Muscle of arm (tissue), 12 donors: ENCODE data around the gene ARL10. TPM values are rescaled to one million over a fixed set of nuclear protein-coding genes. Genes with fewer than 3 reads are reported as not detected.
A peak's percentile ranks its signal among the peaks of the same experiment; 100 is the strongest.
"Not testable (repeated sequence)": the region's sequence is repeated elsewhere in the genome, so short reads cannot be mapped to it uniquely, and the experiment has no call there.

Experiments
- DNase-seq: peaks from one replicate; pipeline ENCODE4 v3.0.0-alpha.2; 2013
- polyA plus RNA-seq, 12 donors: library from polyadenylated mRNA; unstranded; fragments of 120-200 nt; gene quantifications; one replicate each; pipeline ENCODE4 v1.2.1, GENCODE V29; 2013; ENCODE audit not compliant: insufficient read length in 12 of 12

The ARL10 gene
- polyA plus RNA-seq, 12 donors: 4.9 to 37.8 (median 10.9) TPM

DNA sequence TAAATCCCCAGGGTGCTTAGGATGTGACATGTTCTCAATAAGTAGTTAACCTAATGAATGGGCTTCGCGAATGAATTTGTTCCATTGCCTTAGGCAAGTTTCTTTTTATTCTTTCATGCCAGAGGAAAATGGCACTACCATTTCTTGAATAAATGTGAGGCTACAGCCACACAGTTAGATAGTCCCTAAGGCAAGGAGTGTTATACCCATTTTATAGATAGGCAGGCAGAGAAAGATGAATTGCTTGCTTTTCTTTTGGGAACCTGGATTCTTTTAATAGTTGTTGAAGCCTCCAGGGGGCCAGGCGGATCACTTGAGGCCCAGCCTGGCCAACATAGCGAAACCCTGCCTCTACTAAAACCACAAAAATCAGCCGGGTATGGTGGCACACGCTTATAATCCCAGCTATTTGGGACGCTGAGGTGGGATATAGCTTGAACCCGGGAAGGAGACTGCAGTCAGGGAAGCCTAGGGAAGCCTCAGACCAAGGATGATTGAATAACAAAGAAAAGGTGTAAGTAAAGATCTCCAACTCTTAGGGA is 22.2 kb downstream of the ARL10 start:
- no peak for DNase-seq

DNA sequence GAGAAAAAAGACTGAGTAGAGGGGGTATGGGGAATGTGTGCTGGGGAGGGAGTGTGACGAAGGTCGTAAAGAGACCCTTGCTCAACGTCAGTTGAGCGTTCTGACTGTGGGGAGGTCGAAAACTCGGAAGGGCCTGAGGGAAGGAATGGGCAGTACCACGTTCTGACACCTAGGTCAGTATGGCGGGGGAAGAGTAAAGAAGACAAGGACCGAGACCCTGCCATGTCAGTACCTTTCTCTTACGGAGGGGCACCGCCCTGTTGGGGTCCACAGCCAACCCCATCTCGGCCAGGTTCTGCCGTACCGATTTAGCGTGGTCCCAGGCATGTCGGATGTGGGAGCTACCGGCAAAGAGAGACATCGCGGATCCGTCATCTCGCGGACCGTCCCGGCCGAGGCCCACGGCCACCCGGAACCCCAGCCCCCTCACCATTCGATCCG is 22.7 kb downstream of the ARL10 start:
- DNase-seq: no peak

DNA sequence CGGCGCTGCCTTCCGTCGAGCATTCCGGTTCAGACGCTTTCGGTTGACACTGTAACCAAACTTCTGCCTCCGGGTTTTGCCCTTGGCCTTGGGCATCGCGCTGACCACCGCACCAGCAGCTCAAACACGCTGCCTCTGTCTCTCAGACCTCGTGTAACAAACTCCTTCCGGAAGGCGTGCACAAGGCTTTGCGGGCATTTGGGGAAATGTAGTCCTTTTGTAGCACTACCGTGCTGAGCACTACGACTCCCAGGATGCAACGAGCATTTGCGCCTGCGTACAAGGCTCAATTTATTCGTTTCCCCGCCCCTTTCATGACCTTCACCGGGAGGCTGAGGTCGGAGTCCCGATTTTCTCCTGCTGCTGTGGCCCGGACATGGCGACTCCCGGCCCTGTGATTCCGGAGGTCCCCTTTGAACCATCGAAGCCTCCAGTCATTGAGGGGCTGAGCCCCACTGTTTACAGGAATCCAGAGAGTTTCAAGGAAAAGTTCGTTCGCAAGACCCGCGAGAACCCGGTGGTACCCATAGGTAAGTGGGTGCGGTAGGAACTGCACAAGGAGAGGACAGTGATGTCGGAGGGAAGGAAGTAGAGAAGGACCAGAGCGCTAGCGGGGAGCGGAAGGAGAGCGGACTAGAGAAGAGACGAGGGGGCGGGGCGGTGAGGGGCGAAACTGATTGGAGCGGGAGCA is 23.3 kb downstream of the ARL10 start, which contains the start of the genes HIGD2A and NOP16:
Gene HIGD2A, plus strand, starts transcription at position 308 of the 691 bp plus-strand sequence. Its CDS starts 69 bp downstream, at position 377.
Gene NOP16, minus strand, starts transcription at position 155 of the 691 bp plus-strand sequence. Its CDS starts 59 bp downstream, at position 96.
- peak; percentile 99 for DNase-seq

DNA sequence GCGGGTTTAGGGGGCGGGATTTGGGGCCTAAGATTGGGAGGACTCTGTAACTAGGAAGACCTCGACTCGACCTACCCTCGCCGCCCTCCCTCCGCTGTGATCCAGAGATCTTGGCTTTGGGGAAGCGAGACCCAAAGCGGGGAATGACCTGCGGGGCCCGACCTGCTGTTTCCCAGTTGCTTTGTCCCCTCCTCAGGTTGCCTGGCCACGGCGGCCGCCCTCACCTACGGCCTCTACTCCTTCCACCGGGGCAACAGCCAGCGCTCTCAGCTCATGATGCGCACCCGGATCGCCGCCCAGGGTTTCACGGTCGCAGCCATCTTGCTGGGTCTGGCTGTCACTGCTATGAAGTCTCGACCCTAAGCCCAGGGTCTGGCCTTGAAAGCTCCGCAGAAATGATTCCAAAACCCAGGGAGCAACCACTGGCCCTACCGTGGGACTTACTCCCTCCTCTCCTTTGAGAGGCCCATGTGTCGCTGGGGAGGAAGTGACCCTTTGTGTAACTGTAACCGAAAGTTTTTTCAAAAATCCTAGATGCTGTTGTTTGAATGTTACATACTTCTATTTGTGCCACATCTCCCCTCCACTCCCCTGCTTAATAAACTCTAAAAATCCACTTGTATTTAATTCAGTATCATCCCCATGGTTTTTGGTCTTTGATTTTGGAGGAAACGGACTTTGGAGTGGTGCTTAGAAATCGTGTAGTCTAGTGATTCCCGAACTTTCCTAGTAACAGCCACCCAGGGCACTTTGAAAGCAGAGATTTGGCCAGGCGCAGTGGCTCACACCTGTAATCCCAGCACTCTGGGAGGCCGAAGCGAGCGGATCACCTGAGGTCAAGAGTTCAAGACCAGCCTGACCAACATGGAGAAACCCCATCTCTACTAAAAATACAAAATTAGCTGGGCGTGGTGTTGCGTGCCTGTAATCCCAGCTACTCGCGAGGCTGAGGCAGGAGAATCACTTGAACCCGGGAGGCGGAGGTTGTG is 24.1 kb downstream of the ARL10 start:
- no peak for DNase-seq

DNA sequence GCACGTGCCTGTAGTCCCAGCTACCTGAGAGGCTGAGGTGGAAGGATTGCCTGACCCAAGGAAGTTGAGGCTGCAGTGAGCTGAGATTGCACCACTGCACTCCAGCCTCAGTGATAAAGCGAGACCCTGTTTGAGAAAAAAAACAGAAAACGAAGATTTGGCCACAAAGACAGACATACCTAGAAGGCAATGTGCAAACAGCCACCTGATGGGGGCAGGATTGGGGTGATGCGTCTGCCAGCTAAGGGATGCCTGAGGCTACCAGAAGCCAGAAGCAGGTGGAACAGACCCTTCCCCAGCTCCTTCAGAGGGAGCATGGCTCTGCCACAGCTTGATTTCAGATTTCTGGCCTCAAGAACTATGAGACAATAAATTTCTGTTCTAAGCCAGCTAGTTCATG is 26.2 kb downstream of the ARL10 start:
- no peak for DNase-seq

DNA sequence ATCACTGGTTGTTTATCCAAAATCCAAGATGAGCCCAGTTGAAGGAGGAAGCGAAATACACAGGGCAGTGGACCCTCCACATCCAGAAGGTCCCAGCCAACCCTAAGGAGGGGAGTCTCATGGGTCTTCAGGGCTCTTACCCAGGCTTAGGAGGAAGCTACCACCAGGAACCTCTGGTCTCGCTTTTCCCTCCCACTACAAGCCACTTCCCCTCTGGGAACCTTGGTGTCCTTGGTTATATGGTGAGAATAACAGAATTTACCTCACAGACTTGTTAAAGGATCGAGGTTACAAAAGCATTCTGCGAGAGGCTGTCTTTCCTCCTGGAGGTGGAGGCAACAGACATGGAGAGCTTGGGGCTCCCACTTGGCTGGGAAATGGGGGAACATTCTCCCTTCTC is 26.7 kb downstream of the ARL10 start:
- DNase-seq: no peak

DNA sequence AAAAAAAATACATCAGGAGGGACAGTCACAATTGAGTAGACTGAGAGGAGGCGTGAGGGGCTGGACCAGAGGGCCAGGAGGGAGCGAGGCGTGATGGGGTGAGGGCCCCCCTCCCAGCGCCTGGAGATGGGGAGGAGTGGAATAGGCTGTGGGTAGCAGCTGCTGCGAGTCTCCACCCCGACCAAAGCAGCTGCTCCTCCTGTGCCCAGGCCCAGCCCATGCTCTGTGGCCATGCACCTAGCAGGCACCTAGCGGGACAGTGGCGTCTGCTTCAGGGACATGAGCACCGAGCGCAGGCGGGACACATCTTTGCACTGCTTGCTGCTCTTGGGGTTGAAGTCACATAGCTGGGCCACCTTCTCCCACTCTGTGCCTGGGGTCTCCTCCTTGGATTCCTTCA is 27.2 kb downstream of the ARL10 start:
- no peak for DNase-seq

DNA sequence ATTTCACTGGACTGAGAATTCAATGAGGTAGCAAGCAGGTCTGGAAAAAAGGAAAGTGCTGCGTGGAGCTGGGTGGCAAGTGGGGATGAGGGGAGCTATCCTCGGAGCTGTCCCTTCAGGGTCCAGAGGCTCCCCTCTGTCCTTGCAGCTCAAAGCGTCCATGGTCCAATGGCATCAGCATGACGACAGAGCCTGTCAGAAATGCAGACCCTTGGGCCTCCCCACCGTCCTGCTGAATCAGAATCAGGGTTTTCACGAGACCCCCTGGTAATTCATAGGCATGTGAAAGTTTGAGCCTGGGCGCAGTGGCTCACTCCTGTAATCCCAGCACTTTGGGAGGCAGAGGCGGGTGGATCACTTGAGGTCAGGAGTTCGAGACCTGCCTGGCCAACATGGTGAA is 28.8 kb downstream of the ARL10 start:
- no peak for DNase-seq

DNA sequence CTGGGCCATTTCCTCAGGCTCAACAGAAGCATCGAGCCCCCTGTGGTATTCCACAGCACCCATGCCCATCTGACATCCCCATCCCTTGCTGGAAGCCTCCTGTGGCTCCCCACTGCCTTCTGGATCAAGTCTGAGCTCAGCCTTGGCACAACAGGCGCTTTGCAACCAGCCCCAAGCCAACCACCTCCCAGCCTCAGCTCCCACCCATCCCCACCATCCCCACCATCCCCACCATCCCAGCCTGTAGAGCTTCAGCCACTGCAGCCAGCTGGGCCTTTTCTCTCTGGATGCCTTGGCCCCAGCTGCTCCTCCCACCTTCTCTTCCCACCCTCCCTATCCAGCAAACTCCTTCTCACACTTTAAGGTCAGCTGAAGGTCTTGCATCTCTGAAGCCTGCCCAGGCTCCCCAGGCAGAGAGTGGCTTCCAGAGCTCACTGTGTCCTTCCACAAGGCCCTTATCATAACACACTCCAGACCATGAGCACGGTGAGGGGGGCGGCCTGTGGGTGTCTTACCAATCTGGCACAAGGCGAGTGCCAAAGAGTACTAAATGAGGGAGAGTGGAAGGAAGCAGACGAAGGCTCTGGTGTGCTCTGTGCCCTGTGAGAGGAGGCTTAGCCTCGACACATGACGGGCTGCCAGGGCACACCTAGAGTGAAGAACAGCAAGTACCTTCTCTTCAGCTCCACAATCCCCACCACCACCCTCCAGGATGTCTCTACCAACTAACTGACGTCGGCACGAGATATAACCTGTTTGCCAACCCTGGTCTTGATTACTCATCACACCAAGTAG is 29.8 kb downstream of the ARL10 start:
- DNase-seq: no peak

DNA sequence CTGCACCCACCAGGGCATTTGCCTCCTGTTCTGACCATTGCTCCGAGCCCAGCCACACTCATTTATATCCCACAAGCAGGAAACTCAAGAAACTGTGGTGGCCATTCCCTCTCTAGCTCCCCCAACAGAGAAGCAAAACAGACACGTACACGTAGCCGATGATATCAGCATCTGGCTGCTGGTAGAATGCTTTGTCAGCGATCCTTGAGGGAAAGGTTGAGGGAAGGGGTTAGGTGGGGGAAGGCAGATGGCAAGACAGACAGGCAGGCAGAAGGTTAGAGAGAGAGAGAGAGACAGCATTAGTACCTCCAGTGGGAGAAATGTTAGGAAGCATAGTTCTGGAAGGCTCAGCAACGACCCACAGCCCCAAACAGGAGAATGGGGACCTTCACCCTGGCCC is 31.0 kb downstream of the ARL10 start:
- no peak for DNase-seq

DNA sequence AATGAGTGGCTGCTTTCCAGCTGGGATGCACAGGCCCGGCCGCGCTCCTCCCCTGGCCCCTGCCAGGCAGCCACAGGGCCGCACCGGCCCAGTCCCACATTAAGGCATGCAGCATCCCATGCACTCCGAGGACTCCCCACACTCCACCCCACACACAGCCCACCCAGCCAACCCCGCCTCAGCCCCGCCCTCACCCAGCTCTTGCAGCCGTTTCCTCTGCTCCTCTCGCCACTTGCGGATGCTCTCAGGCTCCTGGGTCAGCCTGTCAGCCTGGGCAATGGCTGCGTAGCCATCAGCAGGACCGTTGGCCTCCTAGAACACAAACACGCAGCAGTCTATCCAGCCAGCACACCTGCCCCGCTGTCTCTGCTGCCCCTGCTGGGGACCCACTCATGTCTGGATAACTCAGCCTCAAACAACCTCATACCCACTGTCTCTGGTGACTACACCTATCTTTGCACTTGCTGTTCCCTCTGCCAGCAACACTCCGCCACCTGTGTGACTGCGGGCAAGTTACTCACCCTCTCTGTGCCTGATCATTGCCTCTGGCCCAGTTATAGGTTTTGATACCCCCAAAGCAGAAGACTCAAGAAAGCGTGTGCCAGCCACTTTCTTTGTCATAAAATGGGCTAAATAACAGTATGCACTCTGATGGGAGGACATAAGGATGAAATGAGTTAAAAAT is 32.6 kb downstream of the ARL10 start:
- DNase-seq: no peak

DNA sequence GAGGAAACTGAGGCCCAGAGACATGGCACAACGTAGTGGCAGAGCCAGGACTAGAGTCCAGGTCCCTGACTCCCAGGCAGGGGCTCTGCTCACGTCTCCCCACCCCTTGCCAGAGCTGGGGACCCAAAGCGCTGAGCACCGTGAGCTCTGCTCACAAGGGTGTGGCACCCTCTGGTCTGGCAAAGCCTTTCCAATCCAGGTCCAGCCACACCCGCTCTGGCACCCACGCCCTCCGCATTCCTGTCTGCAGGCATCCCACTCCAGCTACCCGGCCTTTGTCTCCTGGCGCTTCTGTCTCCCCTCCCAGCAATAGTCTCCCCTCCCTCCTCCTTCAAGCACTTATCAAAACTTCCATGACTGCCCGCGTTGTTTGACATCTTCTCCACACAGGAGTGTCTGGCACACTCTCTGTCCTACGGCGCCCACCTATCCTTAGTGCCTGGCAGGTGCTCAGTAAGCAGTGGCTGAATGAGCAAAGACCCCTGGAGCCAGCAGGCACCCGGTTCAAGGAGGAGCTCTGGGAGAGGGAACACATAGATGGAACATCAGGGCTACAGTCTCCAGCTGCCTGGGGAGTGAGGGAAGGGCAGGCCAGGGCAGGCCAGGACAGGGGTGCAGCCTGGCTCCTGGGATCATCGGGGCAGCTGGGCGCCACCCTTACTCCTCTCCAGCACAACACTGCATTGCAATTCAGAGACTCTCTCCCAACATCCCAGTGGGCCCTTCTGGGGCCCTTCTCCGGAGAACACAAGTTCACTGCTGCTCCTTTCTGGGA is 35.3 kb downstream of the ARL10 start:
- DNase-seq: no peak

DNA sequence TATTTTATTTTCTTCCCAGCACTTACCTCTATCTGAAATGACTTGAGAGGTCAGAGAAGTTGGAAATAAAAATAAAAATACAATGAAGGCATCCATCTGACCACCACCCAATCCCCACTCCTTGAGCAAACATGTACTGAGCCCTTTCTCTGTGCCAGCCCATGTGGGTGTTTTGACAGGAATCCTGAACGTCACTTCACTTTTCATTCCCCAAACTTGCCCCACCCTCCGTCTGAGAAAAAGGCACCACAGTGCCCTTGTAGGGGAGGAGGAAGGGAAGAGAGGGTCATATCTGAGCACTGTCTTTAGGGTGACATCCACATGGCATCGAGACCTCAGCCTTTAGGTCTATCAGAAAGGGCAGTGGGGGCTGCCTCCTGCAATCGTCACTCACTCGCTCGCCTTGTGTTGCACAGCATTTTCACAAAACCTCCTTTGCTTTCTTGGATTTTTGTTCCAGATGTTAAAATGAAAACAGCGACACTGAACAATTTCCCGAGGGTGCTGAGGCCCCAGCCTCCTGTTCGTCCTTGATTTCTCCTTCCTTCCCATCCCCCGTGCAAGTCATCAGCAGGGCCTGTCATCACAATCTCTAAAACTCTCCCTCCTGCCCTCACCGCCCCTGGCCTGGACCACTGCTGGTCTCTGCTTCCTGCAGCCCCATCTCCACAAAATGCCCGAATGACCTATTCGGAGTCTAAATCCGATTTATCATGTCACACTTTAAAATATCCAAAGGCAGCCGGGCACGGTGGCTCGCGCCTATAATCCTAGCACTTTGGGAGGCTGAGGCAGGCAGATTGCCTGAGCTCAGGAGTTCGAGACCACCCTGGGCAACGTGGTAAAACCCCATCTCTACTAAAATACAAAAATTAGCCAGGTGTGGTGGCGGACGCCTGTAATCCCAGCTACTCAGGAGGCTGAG is 36.3 kb downstream of the ARL10 start:
- no peak for DNase-seq

DNA sequence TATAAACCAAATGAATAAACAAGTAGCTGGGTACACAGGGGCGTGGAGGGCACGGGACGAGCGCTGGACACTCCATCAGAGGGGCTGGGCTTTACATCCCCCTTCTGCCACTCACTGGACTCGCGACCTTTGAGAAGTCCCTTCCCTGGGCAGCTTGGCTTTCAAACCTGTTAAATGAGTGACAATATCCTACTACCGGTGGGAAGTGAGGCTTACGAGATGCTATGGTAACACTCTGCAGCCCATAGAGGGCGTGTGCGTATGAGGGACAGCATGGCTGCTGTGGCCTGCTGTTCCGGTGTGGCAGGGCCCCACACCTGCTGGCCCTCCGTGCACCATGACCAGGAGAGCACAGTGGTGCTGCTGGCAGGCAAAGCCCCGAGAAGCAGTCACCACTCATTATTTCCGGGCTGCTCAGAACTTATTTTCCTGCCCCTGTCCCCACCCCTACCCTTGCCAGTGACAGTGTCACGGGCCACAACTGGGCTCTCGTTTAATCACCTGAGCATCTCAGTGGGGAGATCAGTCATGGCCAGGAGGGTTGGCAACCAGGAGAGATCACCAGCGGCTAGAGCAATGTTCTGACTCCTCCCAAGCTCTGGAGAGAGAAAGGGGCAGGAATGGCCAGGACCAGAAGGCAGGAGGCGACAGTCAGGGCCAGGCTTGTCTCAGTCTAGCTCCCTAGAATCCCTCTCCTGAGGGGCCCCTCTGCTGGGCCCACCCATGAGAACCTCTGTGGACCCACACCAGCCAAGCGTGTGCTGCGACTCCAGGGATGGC is 40.6 kb downstream of the ARL10 start:
- DNase-seq: no peak

DNA sequence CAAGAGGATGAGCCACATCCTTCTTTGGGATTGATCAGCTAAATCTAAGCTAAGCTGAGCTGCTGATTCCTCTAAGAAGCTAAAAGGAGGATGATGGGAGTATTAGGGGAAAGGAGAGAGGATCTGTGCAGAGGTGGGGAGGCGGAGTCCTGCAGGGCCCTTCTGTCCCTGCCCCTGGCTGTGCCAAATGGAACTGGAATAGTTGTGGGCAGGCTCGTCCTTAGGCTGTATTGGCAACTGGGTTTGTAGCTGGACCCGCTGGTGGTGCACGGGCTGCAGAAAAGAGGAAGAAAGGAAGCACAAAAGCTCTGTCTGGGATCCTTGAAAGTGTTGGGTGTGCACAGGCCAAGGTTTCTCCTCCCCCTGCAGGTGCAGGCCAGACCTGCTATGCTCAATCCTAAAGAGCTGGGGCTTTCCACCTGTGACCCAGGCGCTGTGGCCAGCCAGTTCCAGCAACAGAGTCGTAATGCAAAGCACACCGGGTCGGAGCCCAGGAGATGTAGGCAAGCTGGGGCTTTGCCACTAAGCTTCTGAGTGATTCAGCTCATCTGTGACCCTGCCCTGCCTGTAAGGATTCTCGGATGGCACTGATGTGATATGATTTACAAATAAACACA is 41.3 kb downstream of the ARL10 start:
- no peak for DNase-seq

DNA sequence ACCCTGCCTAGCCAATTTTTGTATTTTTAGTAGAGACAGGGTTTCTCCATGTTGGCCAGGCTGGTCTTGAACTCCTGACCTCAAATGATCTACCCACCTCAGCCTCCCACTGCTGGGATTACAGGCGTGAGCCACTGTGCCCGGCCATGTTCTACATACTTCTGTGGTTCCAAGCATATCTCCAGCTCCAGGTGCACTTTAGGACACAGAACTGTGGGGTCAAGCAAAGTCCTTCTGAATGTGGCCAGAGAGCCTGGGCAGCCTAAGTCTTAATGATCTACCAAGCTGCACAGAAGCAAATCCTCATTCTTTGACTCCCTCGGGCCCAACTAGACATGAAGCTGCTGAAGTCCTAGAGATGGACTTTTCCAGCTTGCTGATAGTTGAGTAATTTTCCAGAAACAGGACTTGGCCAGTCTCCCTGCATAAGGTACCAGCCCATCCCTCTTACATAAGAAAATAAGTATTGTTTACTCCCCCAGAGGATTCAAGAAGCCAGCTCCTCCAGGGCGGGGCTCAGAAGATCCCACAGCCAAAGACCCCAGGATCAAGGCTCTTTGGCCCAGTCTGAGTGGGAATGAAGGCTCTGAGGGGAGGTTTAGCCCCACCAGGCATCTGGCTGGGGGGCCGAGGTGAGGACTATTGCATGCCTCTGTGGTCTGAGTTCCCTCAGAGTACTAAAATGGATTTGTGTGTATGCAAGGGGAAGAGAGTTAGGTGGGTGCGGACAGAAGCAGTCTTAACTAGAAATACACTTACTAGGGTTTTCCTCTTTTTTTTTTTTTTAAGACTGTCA is 42.4 kb downstream of the ARL10 start:
- DNase-seq: peak; percentile 33

DNA sequence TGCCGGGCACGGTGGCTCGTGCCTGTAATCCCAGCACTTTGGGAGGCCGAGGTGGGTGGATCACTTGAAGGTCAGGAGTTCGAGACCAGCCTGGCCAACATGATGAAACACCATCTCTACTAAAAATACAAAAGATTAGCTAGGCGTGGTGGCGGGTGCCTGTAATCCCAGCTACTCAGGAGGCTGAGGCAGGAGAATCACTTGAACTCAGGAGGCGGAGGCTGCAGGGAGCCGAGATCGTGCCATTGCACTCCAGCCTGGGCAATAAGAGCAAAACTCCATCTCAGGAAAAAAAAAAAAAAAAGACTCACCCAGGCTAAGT is 42.9 kb downstream of the ARL10 start:
- DNase-seq: not testable (repeated sequence)
